ENCODE data around the gene PSPN. TPM values are rescaled to one million over a fixed set of nuclear protein-coding genes. Genes with fewer than 3 reads are reported as not detected.

The PSPN gene
- total and polyA plus RNA-seq, 2 of the 13 experiments (the other 11 are each of a cell fraction or from before 2014, with no cell fraction given) = 0.69 to 1.1 TPM

DNA sequence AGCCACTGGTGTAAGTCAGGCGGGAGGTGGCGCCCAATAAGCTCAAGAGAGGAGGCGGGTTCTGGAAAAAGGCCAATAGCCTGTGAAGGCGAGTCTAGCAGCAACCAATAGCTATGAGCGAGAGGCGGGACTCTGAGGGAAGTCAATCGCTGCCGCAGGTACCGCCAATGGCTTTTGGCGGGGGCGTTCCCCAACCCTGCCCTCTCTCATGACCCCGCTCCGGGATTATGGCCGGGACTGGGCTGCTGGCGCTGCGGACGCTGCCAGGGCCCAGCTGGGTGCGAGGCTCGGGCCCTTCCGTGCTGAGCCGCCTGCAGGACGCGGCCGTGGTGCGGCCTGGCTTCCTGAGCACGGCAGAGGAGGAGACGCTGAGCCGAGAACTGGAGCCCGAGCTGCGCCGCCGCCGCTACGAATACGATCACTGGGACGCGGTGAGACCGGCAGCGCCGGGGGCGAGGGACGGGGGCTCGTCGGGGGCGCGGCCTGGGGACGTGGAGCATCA is 3.1 kb downstream of the PSPN start, which contains the start of gene ALKBH7 (continued):
- TF ChIP-seq ZNF251 (CRISPR knock-in tag; IDR thresholded peaks at IDR 0.05) (no peak), YEATS2 (CRISPR knock-in tag; IDR thresholded peaks at IDR 0.05; ENCODE audit: borderline replicate concordance) (no peak), POLR2AphosphoS5 (IDR thresholded peaks at IDR 0.05; ENCODE audit: low read depth, low read length) (peak; percentile 69), NFYC (CRISPR knock-in tag; IDR thresholded peaks at IDR 0.05) (peak; percentile 100), ZFP36L2 (CRISPR knock-in tag; IDR thresholded peaks at IDR 0.05) (no peak), ZFP90 (CRISPR knock-in tag; IDR thresholded peaks at IDR 0.05; ENCODE audit: borderline replicate concordance) (peak; percentile 48; the same call in 1 of the 2 replicates), RARA (CRISPR knock-in tag; IDR thresholded peaks at IDR 0.05) (no peak), ZNF292 (CRISPR knock-in tag; IDR thresholded peaks at IDR 0.05; ENCODE audit: borderline replicate concordance, low read depth) (no peak), HDAC2 (CRISPR knock-in tag; IDR thresholded peaks at IDR 0.05) (no peak), MED1 (CRISPR knock-in tag; IDR thresholded peaks at IDR 0.05) (peak; percentile 44; the same call in 1 of the 2 replicates), KDM5A (IDR thresholded peaks at IDR 0.05; ENCODE audit: borderline replicate concordance, low read length) (peak; percentile 75; the same call in 1 of the 2 replicates), ZNF850 (CRISPR knock-in tag; conservative IDR thresholded peaks at IDR 0.05) (no peak), GABPB1 (CRISPR knock-in tag; IDR thresholded peaks at IDR 0.05) (peak; percentile 65), HNF4G (IDR thresholded peaks at IDR 0.05; ENCODE audit: borderline replicate concordance, low read depth, low read length) (no peak; the same call in 1 of the 2 replicates), HNF4G (CRISPR knock-in tag; IDR thresholded peaks at IDR 0.05; ENCODE audit: borderline replicate concordance, low read depth) (no peak), POLR2AphosphoS2 (IDR thresholded peaks at IDR 0.05; ENCODE audit: low read depth, low read length) (no peak), ZNF3 (CRISPR knock-in tag; IDR thresholded peaks at IDR 0.05) (no peak), CHD2 (IDR thresholded peaks at IDR 0.05; ENCODE audit: low read depth, low read length) (peak; percentile 72), ETV6 (CRISPR knock-in tag; conservative IDR thresholded peaks at IDR 0.05) (0 out of 2 replicates have a peak, but pooled peaks have one; percentile 56), CENPT (CRISPR knock-in tag; IDR thresholded peaks at IDR 0.05; ENCODE audit: low read depth) (peak; percentile 85; the same call in 1 of the 2 replicates)
- TF ChIP-seq, protein P1, sequence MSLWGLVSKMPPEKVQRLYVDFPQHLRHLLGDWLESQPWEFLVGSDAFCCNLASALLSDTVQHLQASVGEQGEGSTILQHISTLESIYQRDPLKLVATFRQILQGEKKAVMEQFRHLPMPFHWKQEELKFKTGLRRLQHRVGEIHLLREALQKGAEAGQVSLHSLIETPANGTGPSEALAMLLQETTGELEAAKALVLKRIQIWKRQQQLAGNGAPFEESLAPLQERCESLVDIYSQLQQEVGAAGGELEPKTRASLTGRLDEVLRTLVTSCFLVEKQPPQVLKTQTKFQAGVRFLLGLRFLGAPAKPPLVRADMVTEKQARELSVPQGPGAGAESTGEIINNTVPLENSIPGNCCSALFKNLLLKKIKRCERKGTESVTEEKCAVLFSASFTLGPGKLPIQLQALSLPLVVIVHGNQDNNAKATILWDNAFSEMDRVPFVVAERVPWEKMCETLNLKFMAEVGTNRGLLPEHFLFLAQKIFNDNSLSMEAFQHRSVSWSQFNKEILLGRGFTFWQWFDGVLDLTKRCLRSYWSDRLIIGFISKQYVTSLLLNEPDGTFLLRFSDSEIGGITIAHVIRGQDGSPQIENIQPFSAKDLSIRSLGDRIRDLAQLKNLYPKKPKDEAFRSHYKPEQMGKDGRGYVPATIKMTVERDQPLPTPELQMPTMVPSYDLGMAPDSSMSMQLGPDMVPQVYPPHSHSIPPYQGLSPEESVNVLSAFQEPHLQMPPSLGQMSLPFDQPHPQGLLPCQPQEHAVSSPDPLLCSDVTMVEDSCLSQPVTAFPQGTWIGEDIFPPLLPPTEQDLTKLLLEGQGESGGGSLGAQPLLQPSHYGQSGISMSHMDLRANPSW (CRISPR knock-in tag; IDR thresholded peaks at IDR 0.05; ENCODE audit: borderline replicate concordance) = 0 out of 2 replicates have a peak, but pooled peaks have one; percentile 61
- TF ChIP-seq, protein P2, sequence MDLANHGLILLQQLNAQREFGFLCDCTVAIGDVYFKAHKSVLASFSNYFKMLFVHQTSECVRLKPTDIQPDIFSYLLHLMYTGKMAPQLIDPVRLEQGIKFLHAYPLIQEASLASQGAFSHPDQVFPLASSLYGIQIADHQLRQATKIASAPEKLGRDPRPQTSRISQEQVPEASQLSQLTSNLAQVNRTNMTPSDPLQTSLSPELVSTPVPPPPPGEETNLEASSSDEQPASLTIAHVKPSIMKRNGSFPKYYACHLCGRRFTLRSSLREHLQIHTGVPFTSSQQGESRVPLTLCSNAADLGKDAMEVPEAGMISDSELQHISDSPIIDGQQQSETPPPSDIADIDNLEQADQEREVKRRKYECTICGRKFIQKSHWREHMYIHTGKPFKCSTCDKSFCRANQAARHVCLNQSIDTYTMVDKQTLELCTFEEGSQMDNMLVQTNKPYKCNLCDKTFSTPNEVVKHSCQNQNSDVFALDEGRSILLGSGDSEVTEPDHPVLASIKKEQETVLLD (CRISPR knock-in tag; IDR thresholded peaks at IDR 0.05; ENCODE audit: low read depth) = peak; percentile 65; the same call in 1 of the 2 replicates
- TF ChIP-seq, protein P3, sequence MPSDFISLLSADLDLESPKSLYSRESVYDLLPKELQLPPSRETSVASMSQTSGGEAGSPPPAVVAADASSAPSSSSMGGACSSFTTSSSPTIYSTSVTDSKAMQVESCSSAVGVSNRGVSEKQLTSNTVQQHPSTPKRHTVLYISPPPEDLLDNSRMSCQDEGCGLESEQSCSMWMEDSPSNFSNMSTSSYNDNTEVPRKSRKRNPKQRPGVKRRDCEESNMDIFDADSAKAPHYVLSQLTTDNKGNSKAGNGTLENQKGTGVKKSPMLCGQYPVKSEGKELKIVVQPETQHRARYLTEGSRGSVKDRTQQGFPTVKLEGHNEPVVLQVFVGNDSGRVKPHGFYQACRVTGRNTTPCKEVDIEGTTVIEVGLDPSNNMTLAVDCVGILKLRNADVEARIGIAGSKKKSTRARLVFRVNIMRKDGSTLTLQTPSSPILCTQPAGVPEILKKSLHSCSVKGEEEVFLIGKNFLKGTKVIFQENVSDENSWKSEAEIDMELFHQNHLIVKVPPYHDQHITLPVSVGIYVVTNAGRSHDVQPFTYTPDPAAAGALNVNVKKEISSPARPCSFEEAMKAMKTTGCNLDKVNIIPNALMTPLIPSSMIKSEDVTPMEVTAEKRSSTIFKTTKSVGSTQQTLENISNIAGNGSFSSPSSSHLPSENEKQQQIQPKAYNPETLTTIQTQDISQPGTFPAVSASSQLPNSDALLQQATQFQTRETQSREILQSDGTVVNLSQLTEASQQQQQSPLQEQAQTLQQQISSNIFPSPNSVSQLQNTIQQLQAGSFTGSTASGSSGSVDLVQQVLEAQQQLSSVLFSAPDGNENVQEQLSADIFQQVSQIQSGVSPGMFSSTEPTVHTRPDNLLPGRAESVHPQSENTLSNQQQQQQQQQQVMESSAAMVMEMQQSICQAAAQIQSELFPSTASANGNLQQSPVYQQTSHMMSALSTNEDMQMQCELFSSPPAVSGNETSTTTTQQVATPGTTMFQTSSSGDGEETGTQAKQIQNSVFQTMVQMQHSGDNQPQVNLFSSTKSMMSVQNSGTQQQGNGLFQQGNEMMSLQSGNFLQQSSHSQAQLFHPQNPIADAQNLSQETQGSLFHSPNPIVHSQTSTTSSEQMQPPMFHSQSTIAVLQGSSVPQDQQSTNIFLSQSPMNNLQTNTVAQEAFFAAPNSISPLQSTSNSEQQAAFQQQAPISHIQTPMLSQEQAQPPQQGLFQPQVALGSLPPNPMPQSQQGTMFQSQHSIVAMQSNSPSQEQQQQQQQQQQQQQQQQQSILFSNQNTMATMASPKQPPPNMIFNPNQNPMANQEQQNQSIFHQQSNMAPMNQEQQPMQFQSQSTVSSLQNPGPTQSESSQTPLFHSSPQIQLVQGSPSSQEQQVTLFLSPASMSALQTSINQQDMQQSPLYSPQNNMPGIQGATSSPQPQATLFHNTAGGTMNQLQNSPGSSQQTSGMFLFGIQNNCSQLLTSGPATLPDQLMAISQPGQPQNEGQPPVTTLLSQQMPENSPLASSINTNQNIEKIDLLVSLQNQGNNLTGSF (CRISPR knock-in tag; IDR thresholded peaks at IDR 0.05) = no peak

Measured in HepG2 (cell line).